GM21381 (cell line): Measurements from ENCODE around the gene AP4E1.
A peak's percentile ranks its signal among the peaks of the same experiment; 100 is the strongest.
"Not testable (repeated sequence)": the region's sequence is repeated elsewhere in the genome, so short reads cannot be mapped to it uniquely, and the experiment has no call there.

Experiments used
- ATAC-seq: cut with Tn5 transposase; IDR thresholded peaks from one replicate; pipeline ENCODE4 v1.9.1; 2021; ENCODE audit warnings: mild to moderate bottlenecking, moderate library complexity; ENCODE audit not compliant: unreplicated experiment

Gene AP4E1

DNA sequence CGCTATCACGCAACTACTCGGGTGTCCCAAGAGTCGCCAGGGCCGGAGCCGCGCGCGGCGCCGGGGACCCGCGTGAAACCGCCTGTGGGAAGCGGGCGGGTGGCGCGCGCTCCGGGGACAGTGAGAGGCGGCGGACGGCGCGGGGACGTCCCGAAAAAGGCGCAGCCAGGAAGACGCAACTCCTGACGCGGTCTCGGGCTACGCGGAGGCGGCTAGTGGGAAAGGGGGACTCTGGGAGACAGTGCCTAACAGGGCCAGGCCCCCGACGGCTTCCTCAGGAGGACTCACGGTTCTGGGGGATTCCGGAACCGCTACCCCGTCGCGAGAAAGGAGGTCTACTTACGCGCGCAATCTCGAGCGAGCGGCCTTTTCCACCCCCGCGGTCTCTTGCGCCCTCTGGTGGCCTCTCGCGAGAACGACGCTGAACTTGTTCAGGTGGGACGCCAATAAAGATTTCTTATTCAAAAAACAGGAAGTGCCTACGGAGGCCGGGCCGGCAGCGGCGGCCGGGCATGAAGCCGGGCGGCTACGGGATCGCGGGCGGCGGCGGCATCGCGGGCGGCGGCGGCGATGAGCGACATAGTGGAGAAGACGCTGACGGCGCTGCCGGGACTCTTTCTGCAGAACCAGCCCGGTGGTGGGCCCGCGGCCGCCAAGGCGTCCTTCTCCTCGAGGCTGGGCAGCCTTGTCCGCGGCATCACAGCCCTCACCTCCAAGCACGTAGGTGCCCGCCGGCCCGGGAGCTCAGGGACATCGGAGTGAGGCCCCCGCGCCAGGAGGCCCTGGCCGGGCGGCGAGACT, at the start of gene AP4E1:
Gene AP4E1 (plus strand): TSS at position 475 of the 801 bp plus-strand sequence. CDS start 96 bp downstream, at position 571.
- ATAC-seq = peak; percentile 54

DNA sequence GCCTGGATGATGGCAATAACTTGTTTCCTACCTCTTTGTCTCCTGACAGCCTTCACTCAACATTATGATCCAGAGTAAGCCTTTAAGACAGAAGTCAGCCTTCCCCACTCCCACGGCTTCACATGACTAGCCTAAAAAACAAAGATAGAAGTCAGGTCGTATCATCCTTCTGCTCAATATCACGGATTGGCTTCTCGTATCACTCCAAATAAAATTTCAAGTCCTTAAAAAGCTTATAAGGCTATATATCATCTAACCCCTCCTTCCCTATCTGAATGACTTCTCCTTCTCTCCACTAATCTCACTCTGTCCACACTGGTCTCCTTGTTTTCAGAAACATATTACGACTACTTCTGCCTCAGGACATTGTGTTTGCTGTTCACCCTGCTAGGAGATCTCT, 47.7 kb upstream of the AP4E1 start:
- no peak for ATAC-seq

DNA sequence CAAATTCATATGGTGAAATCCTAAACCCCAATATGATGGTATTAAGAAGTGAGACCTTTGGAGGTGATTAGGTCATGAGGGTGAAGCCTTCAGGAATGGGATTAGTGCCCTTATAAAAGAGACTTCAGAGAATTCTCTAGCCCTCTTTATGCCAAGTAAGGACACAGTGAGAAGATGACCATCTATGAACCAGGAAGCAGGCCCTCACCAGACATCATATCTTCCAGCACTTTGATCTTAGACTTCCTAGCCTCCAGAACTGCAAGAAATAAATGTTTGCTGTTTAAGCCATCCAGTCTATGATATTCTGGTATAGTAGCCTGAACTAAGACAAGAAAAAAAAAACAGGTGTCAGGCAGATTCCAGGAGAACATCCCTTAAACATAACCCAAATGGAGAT, 45.9 kb upstream of the AP4E1 start:
- ATAC-seq = no peak

DNA sequence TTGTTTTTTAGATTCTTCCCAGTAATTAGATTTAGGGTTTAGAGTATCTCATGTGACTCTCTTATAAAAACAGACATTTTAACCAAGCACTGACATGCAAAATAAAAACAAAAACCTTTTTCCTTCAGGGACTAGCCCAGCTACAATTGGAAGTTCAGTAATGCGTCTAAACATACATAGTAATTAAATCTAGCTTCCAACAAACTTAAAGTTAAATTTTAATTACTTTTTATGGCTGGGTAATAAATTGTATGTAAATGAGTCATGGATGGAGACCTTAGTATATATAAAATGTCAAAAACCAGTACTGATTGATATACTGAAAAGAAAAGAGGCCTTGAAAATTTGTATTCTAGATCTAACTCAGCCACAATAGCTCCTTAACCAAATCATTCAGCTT, 43.6 kb upstream of the AP4E1 start:
- no peak for ATAC-seq

DNA sequence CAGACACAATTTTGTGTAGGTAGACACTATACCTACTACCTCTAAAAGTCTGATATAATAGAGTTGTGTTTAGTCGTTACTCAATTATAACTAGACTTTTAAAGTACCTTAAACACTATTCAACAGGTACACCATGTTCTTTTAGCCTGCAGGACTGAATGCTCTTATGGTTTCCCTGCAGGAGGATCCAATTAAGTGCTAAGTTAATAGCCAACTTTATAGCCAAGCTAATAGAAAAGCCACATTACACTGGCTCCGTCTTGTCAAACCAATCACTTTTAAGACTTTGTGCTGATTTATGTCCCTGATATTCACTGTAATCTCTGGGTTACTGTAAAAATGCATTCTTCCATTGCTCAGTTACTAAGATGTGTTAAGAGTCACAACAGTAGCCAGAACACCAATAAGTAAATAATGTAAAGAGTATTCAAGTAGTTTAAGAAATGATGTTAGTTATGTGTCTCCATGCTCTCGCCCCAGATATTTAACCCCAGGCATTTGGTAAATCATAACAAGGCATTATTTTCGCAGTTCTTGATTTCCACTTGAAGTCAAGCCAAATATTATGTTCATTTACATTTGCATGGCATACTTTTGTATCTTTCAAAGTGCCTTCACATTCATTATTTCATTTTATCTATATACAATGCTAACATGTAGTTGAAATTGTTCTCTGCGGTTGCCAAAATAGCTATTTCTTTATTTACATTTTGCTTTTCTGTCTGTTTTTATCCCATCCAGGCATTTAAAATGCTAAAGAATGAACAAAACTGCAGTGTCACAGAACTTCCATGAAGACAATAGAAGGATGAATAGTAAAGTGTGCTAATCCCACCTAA, 42.7 kb upstream of the AP4E1 start:
- ATAC-seq = no peak

DNA sequence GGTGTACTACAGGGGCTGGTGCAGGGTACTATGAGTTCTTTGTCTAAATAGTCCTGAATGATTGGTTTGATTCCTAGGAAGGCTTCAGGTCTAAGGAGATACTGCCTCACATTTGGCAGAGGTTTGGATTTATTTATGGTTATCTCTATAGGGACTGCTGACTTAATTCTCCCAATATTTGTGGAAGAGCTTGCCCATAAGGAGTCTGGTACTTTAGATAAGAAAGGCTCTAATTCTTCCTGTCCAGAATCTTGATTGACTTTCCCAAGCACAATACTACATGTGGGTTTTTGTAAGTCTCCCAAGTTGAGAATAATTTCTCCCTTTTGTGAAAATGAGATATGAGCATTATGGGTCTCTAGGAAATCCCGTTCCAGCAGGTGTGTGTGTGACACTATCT, 36.7 kb upstream of the AP4E1 start:
- no peak for ATAC-seq

DNA sequence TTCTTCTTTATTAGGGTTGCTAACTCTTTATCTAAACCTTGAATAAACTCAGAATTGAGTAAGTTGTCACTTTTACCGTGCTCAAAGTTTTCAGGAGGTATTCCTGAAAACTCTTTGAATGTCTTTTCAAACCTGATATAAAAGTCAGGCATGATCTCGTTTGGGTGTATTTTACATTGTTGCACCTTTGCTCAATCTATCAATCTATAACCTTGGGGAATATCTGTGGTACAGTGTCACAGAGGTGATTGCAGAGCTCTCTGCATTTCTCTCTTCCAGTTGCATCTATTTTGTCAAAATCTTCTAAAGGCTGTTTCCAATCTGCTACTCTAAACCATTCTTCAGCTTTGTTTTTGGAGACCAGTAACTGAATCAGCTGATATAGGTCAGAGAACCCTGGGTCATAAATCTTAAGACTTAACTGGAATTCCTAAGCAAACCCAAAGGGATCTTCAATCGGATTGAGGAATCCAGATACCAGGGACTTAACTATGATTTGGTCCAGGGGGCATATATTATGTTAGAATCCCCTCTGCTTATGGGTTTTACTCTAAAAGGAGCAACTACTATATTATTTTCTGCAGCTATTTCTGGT, 35.6 kb upstream of the AP4E1 start:
- no peak for ATAC-seq

DNA sequence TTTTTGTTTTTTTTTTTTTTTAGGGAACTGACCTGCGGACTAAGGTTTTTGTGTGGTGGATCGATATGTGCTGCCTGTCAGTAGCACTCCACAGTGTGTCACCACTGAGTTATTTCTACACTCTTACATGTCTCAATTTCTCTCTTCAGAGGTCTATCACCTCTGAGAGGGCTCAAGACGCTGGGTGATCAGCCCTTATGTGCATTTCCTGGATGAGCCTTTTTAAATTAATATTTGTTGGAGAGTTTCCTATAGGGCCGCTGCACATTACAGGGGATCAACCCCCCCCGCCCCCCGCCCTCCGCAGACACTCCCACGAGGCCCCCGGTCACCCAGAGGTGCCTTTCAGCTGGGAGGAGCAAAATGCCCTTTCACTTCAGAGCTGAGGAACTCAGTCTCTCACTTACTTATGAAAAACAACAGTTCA, 34.5 kb upstream of the AP4E1 start:
- ATAC-seq = no peak

DNA sequence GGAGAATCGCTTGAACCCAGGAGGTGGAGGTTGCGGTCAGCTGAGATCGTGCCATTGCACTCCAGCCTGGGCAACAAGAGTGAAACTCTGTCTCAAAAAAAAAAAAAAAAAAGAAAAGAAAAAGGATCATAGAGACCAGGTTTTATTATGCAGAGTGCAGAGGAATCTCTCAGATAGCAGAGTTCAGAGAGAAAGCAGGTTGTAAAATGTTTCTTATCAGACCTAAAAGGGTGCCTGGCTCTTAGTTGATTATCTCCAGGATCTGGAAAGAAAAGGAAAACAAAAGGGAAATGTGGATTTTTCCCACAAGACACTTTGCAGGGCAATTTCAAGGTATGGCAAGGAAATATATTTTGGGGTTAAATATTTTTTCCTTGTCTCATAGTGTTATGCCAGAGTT, 33.2 kb upstream of the AP4E1 start:
- ATAC-seq = not testable (repeated sequence)

DNA sequence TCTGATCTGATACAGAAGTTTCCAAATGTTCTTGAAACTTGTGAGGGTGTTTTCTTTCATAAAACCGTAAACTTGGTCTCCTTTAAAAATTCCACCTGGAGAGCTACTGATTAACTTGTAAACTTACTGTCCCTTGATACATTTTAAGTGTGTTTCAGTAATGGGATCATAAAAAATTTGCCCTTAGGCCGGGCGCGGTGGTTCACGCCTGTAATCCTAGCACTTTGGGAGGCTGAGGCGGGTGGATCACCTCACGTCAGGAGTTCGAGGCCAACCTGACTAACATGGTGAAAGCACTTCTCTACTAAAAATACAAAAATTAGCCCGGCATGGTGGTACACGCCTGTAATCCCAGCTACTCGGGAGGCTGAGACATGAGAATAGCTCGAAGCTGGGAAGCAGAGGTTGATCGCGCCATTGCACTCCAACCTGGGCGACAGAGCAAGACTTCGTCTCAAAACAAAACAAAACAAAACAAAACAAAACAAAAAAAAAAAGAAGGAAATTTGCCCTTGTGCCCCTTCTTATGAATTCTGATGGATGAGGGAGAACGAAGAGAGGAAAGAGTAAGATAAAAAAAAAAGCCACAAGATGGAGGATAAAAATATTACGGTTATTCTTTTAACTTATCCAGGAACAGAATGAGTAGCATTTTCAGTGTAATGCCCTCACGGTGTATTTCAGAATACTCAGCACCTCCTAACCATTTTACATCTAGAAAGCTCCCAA, 32.1 kb upstream of the AP4E1 start:
- ATAC-seq = no peak

DNA sequence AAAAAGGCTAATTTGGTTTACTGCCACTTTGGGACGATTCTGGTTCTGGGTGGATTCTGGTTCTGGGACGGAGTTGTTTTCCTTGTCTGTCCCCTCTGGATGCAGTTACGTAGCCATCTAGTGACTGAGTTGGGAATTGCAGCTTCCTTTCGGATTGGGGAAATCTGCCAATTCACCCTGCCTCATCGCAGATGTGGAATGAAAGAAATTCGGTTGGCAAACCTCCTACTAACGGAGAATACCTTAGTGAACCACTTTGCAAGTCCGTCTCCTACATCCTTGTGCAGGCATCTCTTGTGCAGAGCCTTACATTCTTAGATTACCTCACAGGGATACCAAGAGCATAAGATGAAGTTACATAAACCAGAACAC, 31.5 kb upstream of the AP4E1 start:
- no peak for ATAC-seq

DNA sequence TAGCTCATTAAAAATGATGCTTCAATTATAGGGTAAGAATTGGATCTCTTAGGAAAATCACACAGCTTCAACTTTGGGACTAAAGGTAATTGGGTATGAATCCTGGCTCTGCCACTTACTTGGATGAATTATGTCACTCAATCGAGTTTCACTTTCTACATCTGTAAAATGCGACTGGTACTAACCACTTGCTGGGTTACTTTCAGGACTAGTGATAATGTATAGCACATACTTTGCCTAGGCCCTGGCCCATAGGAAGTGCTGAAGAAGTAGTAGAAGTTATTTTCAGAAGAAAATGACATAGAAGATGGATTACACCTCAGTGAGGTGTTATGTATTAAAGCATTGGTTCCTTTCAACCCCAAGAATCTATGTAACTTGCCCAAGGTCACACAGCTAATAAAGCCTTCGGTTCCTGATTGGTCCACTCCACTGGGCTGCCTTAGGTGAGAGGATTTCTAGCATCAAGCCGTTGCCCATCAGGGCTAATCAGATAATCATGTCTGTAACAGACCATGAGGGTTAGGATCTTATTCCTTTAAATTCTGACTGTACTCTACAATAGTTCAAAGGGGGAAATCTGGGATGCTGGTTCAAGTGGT, 29.4 kb upstream of the AP4E1 start:
- ATAC-seq = peak; percentile 66

DNA sequence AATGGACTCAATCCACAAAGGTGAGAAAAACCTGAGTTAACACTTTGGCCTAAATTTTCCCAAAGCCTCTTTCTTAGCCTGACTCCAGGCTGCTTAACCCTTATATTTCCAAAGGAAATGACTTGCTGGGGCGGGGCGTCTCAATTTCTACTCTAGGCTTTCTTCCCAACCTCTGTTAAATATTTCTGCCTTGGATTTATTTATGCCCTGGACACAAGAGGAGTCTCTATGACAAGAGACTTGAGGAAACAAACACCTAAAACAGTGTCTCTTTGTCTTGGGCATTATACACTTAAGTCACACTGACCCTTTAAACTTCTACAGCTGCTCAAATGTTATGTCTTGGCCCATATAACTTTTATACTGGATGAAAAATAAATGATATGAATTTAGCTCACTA, 28.3 kb upstream of the AP4E1 start:
- no peak for ATAC-seq

DNA sequence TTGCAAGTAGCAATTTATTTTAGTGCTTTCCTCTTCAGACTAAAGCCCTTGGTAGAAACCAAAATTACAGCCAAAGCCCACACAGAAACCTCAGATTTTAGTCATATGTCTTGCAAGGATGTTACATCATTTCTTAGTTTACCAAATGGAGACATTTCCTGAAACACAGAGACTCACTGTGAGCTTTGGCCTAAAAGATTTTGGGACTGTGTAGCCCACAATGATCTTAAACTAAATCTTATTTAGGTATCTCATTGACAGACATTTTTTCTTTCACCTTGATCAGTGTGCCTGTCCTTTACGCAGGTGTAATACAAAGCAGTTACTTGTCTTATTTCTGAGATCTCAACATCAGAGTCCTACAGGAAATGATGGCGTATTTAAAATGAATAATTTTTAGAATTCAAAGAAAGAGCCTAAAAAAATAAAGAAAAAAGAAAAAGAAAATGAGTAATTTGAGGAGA, 27.8 kb upstream of the AP4E1 start:
- peak; percentile 29 for ATAC-seq

DNA sequence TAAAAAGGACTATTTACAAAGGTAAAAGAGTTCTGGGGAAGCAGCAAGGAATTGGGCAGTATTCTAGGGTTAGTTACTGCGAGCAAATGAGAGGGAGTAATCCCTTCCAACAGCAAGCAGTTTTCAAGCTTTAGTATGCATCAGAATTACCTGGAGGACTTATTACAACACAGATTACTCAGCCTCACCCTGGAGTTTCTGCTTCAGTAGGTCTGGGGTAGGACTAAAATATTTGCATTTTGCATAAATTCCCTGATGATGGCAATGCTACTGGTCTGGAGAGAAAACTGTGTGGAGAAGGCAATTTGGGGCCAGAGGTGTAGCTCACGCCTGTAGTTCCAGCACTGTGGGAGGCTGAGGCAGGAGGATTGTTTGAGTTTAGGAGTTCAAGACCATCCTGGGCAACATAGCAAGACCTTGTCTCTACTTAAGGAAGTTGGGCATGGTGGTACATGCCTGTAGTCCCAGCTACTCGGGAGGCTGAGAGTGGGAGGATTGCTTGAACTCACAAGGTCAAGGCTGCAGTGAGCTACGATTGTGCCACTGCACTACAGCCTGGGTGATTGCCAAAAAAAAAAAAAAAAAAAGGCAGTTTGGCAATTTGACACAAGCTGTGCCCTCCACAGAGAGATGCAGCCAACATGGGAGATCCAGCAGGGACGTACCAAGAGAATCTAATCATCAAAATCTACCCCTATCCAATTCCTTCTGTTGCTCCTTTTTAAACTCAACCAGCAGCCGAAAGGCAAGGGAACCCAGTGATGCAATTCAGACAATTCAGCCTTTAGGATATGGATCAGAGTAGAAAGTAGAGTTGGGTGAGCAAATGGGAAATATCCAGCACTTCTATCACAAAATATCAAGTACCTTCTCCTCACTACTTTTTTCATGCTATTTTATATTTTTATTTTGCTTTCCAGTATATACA, 27.1 kb upstream of the AP4E1 start:
- ATAC-seq = no peak

DNA sequence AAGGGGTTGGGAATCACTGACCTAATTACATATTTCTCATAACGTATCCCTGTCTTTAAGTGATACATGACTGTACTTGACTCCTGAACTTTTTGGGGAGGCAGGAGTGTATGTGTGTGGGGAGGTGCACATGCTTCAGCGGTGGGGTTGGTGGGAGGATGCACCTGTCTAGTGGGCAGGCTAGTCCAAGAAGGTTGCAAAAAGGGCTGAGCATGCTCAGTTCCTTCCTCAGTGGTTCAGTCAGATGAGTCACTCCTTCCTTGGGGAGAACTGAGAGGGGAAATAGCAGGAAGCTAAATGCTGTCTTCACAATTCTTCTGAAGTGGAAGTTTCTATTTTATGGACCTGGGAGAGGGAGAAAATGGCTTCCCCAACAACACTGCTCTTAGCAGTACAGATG, 24.6 kb upstream of the AP4E1 start:
- no peak for ATAC-seq

DNA sequence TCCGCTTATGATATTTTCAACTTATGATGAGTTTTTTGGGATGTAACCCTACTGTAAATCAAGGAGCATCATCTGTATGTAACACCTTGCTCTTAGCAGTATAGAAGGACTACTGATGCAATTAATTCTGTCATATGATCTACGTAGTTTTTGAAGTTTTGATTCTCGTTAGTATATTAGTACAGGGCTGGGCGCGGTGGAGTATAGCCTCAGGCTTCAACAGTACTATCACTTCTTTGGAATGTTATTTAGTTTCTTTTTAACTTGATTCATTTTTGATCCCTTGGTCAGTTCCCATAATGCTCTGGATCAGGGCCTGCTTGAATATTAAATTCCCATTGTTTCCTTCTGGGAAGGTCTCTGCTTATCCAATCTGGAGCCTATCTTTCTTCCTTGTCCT, 23.9 kb upstream of the AP4E1 start:
- no peak for ATAC-seq

DNA sequence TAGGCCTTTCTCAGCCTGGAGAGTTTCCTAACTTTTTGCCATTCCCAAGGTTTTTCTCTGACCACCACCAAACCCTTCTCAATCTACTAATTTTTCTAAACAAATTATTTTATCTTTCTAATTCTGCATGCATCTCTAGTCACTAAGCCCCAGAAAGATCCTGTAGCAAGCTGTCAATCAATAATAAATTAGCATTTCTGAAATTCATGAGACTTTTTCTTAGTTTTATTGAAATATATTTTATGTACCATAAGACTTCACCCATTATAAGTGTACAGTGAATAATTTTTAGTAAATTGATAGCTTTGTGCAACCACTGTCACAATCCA, 22.4 kb upstream of the AP4E1 start:
- ATAC-seq = no peak

DNA sequence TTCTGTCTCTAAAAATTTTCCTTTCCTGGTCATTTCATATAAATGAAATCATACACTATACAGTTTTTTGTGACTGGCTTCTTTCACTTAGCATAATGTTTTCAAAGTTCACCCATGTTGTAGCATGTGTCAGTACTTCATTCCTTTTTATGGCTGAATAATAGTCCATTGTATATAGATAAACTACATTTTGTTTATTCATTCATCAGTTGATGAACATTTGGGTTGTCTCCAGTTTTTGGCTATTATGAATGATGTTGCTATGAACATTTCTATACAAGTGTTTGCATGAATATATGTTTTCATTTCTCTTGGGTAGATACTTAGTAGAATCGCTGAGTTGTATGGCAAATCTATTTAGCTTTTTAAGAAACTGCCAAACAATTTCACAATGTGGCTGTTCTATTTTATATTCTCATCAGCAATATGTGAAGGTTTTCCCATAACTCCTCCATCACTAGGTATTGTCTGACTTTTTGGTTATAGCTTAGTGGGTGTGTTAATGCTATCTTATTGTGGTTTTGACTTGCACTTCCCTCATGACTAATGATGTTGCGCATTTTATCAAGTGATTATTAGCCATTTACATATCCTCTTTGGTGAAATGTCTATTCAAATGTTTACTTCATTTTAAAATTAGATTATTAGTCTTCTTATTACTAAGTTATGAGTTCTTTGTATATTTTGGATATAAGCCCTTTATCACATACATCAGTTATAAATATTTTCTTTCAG, 21.7 kb upstream of the AP4E1 start:
- no peak for ATAC-seq
